ENCODE results near the gene TMEM131. TPM values are rescaled to one million over a fixed set of nuclear protein-coding genes. Genes with fewer than 3 reads are reported as not detected.

The TMEM131 gene
- total and polyA plus RNA-seq, 2 of the 8 experiments (the other 6 are each of a cell fraction or from before 2014, with no cell fraction given): 9.7 to 22.9 TPM

DNA sequence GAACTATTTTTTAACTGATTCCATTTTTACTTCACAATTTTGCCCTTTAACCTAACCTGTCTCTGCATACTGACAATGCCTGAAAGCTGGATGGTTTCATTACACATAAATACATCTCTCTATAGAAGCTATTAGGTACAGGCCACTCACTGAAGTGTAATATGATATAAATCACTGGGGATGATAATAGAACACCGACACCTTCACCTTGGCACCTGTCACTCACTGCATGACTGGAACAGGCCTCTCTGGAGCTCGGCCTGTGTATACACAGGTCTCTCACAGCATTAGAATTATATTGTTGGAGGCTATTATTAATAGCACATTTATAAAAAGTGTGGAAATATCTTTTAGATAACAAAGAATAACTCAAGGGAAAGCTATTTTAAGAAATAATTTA is 138.2 kb downstream of the TMEM131 start:
- H4K91ac ChIP-seq (replicated peaks; ENCODE audit: insufficient read length, low read length): no peak overlapping the region
- no peak overlapping the region for H3K18ac ChIP-seq (ENCODE audit: extremely low read depth, low read length)
- H3K23ac ChIP-seq (ENCODE audit: insufficient read length): no peak overlapping the region
- ChIA-PET CTCF (ENCODE audit: partially characterized antibody) (no interaction called here), POLR2A (ENCODE audit: partially characterized antibody) (no interaction called here)
- H3K9me3 ChIP-seq (ENCODE audit: insufficient read depth in 2 of 2, low read depth in 1 of 2, low read length in 1 of 2): no peaks in the 10 kb centered on the region
- no peak overlapping the region for H3K27ac ChIP-seq (ENCODE audit: low read depth, low read length)
- DNase-seq (ENCODE audit: low read depth in 1 of 2, low spot score in 2 of 2): no peak
- no peaks in the 10 kb centered on the region for H3K79me2 ChIP-seq (ENCODE audit: control insufficient read depth in 1 of 2, insufficient read depth in 2 of 2, low read length in 2 of 2)
- no peak overlapping the region for H2BK15ac ChIP-seq (ENCODE audit: low read length)
- H4K20me1 ChIP-seq (replicated peaks in 1 of 2; ENCODE audit: control insufficient read depth in 1 of 2, insufficient read depth in 2 of 2, low read length in 2 of 2): peaks cover 0 to 2% of the 10 kb centered on the region in 2 experiments
- no peak overlapping the region for H3K4me2 ChIP-seq (ENCODE audit: insufficient read depth in 1 of 2, low read depth in 2 of 2, low read length in 2 of 2)
- no peak overlapping the region for H3K56ac ChIP-seq (replicated peaks; ENCODE audit: insufficient read length, low read depth, low read length)
- H3K4me3 ChIP-seq (ENCODE audit: extremely low read depth in 1 of 4, insufficient read depth in 2 of 4, low read depth in 3 of 4, low read length in 4 of 4): no peak overlapping the region
- no peaks in the 10 kb centered on the region for H3K4me1 ChIP-seq (replicated peaks in 1 of 4; ENCODE audit: control insufficient read depth in 3 of 4, insufficient read depth in 4 of 4, low read length in 3 of 4)
- WGBS, 2 experiments (ENCODE audit: extremely low coverage in 1 of 2, insufficient coverage in 1 of 2, insufficient read length in 1 of 2, insufficient replicate concordance in 2 of 2, low coverage in 1 of 2, low lambda C conversion rate in 2 of 2, missing lambda C conversion rate in 1 of 2): 100% methylated on average over 2 of the region's 2 CpGs; no CpG with 5 or more reads in 1 of the 2 experiments
- H3K36me3 ChIP-seq (ENCODE audit: control insufficient read depth in 2 of 4, insufficient read depth in 4 of 4, low read length in 3 of 4): no peaks in the 10 kb centered on the region
- no peak overlapping the region for H2BK5ac ChIP-seq (ENCODE audit: low read depth, low read length)
- H2AK5ac ChIP-seq (ENCODE audit: low read depth, low read length): no peak overlapping the region
- H3K9ac ChIP-seq (replicated peaks in 1 of 4; ENCODE audit: extremely low read depth in 1 of 4, low read depth in 3 of 4, low read length in 3 of 4): no peak overlapping the region
- no peak for FAIRE-seq
- H3K4ac ChIP-seq (replicated peaks; ENCODE audit: insufficient read length, low read depth, low read length): no peak overlapping the region
- no peak overlapping the region for H3K14ac ChIP-seq (ENCODE audit: insufficient read length)
- H2BK120ac ChIP-seq (replicated peaks; ENCODE audit: low read depth, low read length): no peak overlapping the region
- H4K8ac ChIP-seq (ENCODE audit: extremely low read depth, insufficient read depth, low read length): no peak overlapping the region
- H4K5ac ChIP-seq (ENCODE audit: insufficient read length, low read depth, low read length): no peak overlapping the region
- no peak overlapping the region for H2BK12ac ChIP-seq (ENCODE audit: low read depth, low read length)
- H3K79me1 ChIP-seq (ENCODE audit: low read depth, low read length): no peaks in the 10 kb centered on the region
- H2AFZ ChIP-seq (ENCODE audit: low read length): no peak overlapping the region
- H3K27me3 ChIP-seq (replicated peaks in 1 of 4; ENCODE audit: control insufficient read depth in 3 of 4, extremely low read depth in 1 of 4, insufficient read depth in 3 of 4, low read length in 3 of 4): no peaks in the 10 kb centered on the region
- no peak overlapping the region for H2BK20ac ChIP-seq (ENCODE audit: low read length)
- H3K23me2 ChIP-seq (ENCODE audit: low read depth, low read length): no peaks in the 10 kb centered on the region
- TF ChIP-seq GTF2F1 (IDR thresholded peaks at IDR 0.05; ENCODE audit: borderline replicate concordance, low read depth, low read length) (no peak), SUZ12 (IDR thresholded peaks at IDR 0.05; ENCODE audit: low read length) (no peak), SRF (IDR thresholded peaks at IDR 0.05; ENCODE audit: low read depth, low read length) (no peak)

All from H1 (cell line).